GM19035 (cell line): Measurements from ENCODE around the gene SERINC3.
"Not testable (repeated sequence)": the region's sequence is repeated elsewhere in the genome, so short reads cannot be mapped to it uniquely, and the experiment has no call there.

Experiments used
- ATAC-seq: cut with Tn5 transposase; IDR thresholded peaks from one replicate; pipeline ENCODE4 v1.9.1; 2021; ENCODE audit not compliant: unreplicated experiment

Gene SERINC3

DNA sequence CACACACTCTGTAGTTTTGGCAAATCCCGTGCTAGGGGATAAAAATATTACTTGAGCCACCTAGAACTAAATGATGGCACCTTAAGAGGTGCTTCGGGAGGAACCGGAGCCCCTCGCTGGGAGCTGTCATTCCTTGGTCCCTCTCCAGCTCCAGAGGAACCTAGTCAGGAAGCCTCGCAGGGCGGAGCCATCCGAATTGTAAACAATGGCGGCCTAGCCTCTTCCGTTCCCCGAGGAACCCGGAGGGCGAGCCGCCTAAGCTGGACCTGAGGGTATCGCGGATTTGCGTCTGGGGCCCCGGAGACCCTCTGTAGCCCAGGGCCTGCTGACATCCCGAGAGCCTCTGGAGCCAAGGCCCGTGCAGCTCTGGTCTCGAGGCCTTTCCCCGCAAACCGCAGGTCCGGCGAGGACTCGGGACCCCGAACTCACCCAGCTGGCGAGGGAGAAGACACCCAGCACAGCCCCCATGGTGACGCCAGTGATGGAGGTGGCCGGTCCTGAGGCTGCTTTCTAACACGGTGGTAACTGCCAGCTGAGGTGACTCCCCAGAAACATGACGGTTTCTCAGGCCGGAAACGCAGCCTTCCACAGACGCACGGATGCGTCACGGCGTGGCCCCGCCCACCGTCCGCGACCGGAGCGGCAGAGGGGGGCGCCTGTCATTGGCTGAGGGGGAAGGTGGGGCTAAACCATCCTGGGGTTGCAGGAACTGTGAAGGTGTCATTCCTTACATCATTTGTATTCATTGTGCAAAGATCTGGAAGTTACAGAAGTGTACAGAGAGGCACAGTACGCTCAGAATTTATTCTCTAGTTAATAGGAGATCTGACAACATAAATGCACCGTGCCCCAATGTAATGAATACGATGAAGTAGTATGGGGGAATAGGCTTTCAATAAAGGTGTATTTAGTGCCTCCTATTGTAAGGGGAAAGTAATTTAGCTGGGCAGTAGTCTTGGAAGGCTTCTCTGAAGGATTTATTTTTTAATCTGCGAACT is at the start of gene SERINC3:
Gene SERINC3, minus strand, starts transcription at position 587 of the 998 bp plus-strand sequence. Its CDS starts 119 bp downstream, at position 468.
- ATAC-seq, result peak; percentile 97

DNA sequence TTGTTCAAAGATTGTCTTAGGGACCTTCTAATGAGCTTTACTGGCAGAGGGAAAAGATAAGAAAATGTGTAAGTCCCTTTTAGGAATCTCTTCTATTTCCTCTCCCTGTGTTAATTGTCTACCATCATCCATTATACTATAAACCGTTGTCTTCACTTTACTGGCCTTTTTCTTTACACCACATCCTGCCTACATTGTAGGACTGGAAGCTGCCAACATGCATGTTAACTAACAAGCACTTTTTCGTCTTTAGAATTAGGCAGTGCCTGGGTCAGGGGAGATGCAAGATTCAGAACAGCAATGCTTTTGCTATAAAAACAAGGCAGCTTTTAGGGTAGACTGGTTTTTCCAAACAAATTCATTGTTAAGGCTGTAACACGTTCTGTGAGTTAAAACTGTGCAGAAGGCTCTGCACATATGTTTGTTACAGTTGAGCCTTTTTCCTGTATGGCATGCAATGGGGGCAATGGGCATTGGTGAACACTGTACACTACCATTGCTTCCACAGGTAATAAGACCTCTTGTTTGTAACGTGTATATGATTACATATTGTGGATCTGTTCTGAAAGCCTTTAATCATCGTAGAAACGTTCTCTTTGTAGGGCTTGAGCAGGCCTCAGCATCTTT is 49.6 kb upstream of the SERINC3 start:
- ATAC-seq, result no peak

DNA sequence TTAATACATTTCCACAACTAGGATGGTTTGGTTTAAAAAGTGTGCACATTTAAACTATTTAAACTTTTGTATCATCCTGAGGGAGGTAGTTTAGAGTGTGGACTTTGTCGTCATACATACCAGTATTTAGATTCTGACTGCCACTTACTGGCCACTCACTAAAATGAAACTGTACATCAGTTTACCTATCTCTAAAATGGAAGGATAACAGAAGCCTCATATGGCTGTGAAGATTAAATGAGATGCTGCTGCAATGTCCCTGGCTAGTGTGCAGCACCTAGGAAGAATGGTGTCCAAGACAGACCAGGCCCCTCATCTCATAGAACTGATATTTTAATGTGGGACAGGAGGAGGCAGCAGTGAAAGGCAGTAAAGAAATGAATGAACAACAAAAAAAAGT is 48.5 kb upstream of the SERINC3 start:
- ATAC-seq, result no peak

DNA sequence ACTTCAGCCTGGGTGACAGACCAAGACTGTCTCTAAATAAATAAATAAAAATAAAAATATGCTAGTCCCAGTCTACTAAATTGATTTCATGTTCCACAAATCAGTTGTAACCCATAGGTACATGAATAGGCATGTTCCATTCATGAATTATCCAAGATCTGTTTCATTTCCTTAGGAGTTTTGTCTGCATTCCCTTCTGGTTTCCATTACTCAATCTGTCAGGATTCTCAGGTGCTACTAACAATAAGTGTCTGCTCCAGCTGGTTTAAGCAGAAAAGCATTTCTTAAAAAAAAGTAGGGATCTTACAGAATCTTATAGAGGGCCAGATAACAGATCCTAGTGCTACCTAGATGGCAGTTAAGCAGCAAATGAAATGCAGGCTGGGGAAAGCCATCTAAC is 44.9 kb upstream of the SERINC3 start:
- ATAC-seq, result no peak

DNA sequence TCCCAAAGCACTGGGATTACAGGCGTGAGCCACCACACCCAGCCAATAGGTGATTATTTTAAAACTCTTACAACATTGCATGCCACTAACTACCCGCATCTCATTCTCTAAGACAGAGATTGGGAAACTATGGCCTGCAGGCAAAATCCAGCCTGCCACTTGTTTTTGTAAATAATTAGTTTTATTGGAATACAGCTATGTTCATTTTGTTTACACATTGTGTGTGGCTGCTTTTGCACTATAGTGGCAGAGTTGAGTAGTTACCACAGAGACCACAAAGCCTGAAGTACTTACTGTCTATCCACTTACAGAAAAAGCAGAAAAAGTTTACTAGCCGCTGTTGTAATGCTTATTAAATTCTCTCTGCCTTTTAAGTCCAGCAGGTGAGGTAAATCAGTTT is 44.1 kb upstream of the SERINC3 start:
- no peak for ATAC-seq

- ATAC-seq, result no peak
Measured at GRCh38 chr20:44561876-44562275, 40.0 kb upstream of the SERINC3 start.

- ATAC-seq, result not testable (repeated sequence)
Measured at GRCh38 chr20:44560818-44561217, 38.9 kb upstream of the SERINC3 start.

GRCh38 chr20:44560229-44560628 is 38.4 kb upstream of the SERINC3 start:
- no peak for ATAC-seq

DNA sequence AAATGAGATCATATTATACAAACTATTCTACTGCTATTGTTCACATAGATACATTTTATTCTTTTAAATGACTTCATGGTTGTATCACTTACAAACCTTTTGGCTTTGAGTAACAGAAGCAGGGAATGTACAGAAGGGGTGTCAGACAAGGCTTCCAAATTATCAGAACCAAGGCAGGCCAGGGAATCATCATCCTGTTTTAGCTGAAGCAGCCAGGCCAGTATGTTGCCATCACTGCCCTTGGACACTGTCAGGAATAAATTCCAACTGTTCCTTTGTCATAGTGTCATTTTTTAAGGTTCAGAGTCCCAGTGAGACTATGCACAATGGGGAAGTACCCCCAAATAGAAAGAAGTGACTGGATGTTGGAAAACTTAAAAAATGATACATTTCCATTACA is 37.4 kb upstream of the SERINC3 start:
- no peak for ATAC-seq

GRCh38 chr20:44552950-44553908 is 31.4 kb upstream of the SERINC3 start:
- ATAC-seq, result no peak

DNA sequence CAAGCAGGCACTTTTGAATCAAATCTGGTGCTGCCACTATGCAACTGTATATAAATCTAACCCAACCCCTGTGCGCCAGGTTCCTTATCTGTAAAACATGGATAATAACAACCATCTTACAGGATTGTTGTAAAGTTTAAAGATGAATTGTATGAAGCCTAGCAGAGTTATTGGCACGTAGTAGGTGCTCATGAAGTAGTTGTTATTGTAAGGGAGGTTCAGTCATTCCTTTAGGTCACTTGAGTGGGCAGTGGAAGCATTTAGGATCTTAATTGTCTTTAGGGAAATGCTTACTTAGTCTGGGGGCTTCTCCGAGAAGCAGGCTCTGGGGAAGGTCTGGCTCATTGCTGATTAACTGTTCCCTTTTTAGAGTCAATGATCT is 30.7 kb upstream of the SERINC3 start:
- no peak for ATAC-seq

- no peak for ATAC-seq
Measured at GRCh38 chr20:44552050-44552449, 30.2 kb upstream of the SERINC3 start.

DNA sequence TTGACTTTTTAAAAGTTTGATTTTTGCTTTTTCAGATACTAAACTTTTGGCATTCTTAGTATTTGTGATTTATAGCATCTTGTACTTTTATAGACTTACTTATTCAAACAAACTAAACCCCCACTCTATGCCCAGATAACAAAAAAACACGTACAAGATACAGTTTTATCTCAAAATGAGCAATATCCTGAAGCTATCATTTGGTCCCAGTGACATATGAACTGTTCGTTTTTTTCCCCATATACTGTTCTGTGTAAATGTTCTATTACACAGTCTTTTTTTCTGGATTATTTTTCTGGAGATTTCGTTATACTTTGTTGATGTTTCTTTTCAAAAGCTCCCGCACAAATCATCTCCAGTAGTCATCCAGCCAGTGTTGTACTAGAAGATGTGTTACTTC is 27.3 kb upstream of the SERINC3 start:
- ATAC-seq, result no peak

GRCh38 chr20:44547419-44547818 is 25.5 kb upstream of the SERINC3 start:
- ATAC-seq, result no peak

- no peak for ATAC-seq
Measured at GRCh38 chr20:44544263-44544662, 22.4 kb upstream of the SERINC3 start.

DNA sequence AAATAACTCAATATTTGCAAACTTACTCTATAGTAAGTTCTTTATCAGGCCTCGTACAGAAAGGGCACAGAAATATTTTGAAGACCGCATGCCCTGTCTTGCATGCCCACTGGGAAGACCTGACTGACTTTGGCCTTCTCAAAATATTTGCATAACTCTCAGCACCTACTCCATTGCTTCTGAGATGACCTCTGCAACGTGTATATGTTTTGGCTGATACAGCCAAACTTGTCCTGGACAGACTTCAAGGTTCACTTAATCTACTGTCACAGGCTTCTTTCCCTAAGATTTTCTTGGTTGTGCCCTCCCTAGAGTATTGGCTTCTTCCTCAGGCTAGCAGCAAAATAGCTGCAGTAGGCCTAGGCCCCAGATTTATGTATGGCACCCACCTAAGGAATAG is 21.5 kb upstream of the SERINC3 start:
- ATAC-seq, result no peak

DNA sequence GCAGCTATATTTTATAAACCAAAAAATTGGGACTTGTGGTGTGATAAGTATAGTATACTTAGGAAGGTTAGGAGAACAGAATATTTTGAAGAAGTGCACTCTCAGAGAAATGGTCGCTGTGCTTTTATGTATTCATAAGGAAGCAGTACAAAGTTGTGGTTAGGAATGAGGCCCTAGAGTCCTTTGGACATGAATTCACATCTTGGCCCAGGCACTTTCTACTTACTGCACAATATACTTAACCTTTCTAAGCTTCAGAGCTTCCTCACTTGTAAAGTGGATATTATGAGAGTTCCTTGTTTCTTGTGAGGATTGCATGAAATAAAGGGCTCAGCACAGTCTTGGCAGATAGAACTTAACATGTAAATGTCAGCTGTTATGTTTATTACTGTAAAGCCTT is 21.0 kb upstream of the SERINC3 start:
- no peak for ATAC-seq

DNA sequence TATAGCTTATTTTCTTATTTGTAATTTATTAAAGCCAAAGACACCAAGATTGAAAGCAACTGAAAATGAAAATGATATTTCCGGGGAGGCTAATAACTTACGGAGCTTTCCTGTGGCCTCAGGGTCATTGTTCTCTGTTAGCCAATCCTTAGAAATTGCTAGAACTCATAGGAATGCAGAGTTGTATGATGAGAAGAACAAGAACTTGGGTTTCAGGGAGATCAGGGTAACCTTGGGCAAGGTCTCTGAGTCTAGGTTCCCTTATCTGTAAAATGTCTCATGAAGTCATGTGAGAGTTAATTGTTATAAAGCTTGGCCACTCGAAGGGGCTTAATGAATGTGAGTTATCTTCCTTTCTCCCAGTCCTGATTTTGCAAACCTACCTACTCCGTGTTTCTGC is 20.1 kb upstream of the SERINC3 start:
- ATAC-seq, result no peak

GRCh38 chr20:44540834-44541233 is 19.0 kb upstream of the SERINC3 start:
- no peak for ATAC-seq

GRCh38 chr20:44537993-44538392 is 16.1 kb upstream of the SERINC3 start:
- ATAC-seq, result no peak

- ATAC-seq, result no peak
Measured at GRCh38 chr20:44536175-44536574, 14.3 kb upstream of the SERINC3 start.
